Neuronal stem cell (in vitro differentiated cells): ENCODE measurements around the gene CCDC186. TPM values are rescaled to one million over a fixed set of nuclear protein-coding genes. Genes with fewer than 3 reads are reported as not detected.

ENCODE experiments used
- DNase-seq: peaks from one replicate; pipeline ENCODE4 v3.0.0-alpha.2; 2013; ENCODE audit warnings: low spot score
- H2AFZ ChIP-seq: one replicate; pipeline ENCODE4 v1.6.1; 2013; ENCODE audit warnings: mild to moderate bottlenecking, low read length, inconsistent platforms
- H2AK5ac ChIP-seq: 2 replicates; pipeline ENCODE4 v1.6.1; 2013; ENCODE audit warnings: low read depth, mild to moderate bottlenecking, inconsistent platforms, low read length, moderate library complexity, mixed read lengths
- H2BK120ac ChIP-seq: 2 replicates; pipeline ENCODE4 v1.6.1; 2013; ENCODE audit warnings: low read depth, mild to moderate bottlenecking, inconsistent platforms, low read length, moderate library complexity, mixed read lengths
- H2BK12ac ChIP-seq: one replicate; pipeline ENCODE4 v1.6.1; 2013; ENCODE audit warnings: low read length, inconsistent platforms
- H2BK15ac ChIP-seq: 2 replicates; pipeline ENCODE4 v1.6.1; 2013; ENCODE audit warnings: mild to moderate bottlenecking, low read length, inconsistent platforms, mixed read lengths
- H2BK5ac ChIP-seq: one replicate; pipeline ENCODE4 v1.6.1; 2013; ENCODE audit warnings: inconsistent platforms, mild to moderate bottlenecking, low read length, moderate library complexity
- H3K14ac ChIP-seq: one replicate; pipeline ENCODE4 v1.6.1; 2013; ENCODE audit warnings: low read length, inconsistent platforms
- H3K18ac ChIP-seq: 2 replicates; pipeline ENCODE4 v1.6.1; 2013; ENCODE audit warnings: low read length, inconsistent platforms
- H3K23ac ChIP-seq: 2 replicates; pipeline ENCODE4 v1.6.1; 2013; ENCODE audit warnings: low read depth, mild to moderate bottlenecking, mixed read lengths, low read length, inconsistent platforms; ENCODE audit not compliant: poor library complexity
- H3K27ac ChIP-seq: replicated peaks from 3 replicates; pipeline ENCODE4 v1.5.1; 2013; ENCODE audit warnings: low read length, inconsistent platforms
- H3K27me3 ChIP-seq, 3 experiments: 2 replicates each; pipeline ENCODE4 v1.6.1; 2013; ENCODE audit warnings: low read length in 3 of 3, mild to moderate bottlenecking in 2 of 3, inconsistent platforms in 1 of 3, low read depth in 1 of 3, mixed read lengths in 1 of 3, moderate library complexity in 1 of 3; ENCODE audit not compliant: control insufficient read depth in 3 of 3, insufficient read depth in 3 of 3
- H3K36me3 ChIP-seq, 2 donors: replicated peaks in 1 of 2; 2 replicates each; pipeline ENCODE4 v1.6.1; 2013; ENCODE audit warnings: low read length in 2 of 2; ENCODE audit not compliant: control insufficient read depth in 2 of 2, insufficient read depth in 2 of 2
- H3K4ac ChIP-seq: 2 replicates; pipeline ENCODE4 v1.6.1; 2013; ENCODE audit warnings: inconsistent platforms, mild to moderate bottlenecking, low read length, moderate library complexity
- H3K4me1 ChIP-seq, 2 donors: 1 replicate in 1 of 2; 2 replicates in 1 of 2; pipeline ENCODE4 v1.6.1; 2013; ENCODE audit warnings: low read length in 2 of 2, low read depth in 1 of 2; ENCODE audit not compliant: control insufficient read depth in 2 of 2, insufficient read depth in 1 of 2
- H3K4me2 ChIP-seq: one replicate; pipeline ENCODE4 v1.6.1; 2013; ENCODE audit warnings: mild to moderate bottlenecking, low read length, inconsistent platforms; ENCODE audit not compliant: insufficient read depth, poor library complexity, severe bottlenecking
- H3K4me3 ChIP-seq, 2 donors: 2 replicates each; pipeline ENCODE4 v1.5.1; 2013; ENCODE audit warnings: low read length in 2 of 2, mild to moderate bottlenecking in 2 of 2, inconsistent platforms in 1 of 2, moderate library complexity in 1 of 2
- H3K79me1 ChIP-seq: one replicate; pipeline ENCODE4 v1.6.1; 2013; ENCODE audit warnings: low read depth, mild to moderate bottlenecking, inconsistent platforms, low read length, moderate library complexity
- H3K9ac ChIP-seq: one replicate; pipeline ENCODE4 v1.6.1; 2013; ENCODE audit warnings: mild to moderate bottlenecking, low read depth, low read length, inconsistent platforms; ENCODE audit not compliant: poor library complexity
- H3K9me3 ChIP-seq, 2 donors: replicated peaks in 1 of 2; 2 replicates each; pipeline versions ENCODE3 to v1.6.1; 2013; ENCODE audit warnings: low read length in 2 of 2, mild to moderate bottlenecking in 2 of 2, inconsistent platforms in 1 of 2, low read depth in 1 of 2, mixed read lengths in 1 of 2, moderate library complexity in 1 of 2; ENCODE audit not compliant: control insufficient read depth in 2 of 2, insufficient read depth in 1 of 2
- H4K8ac ChIP-seq: one replicate; pipeline ENCODE4 v1.6.1; 2013; ENCODE audit warnings: low read depth, mild to moderate bottlenecking, inconsistent platforms, low read length, moderate library complexity
- H4K91ac ChIP-seq: one replicate; pipeline ENCODE4 v1.6.1; 2013; ENCODE audit warnings: low read length, low read depth, mild to moderate bottlenecking, inconsistent platforms; ENCODE audit not compliant: poor library complexity
- WGBS, 2 donors: extraction: QIAGEN DNeasy Blood & Tissue Kit; methylation state at CpG; one replicate each; pipeline ENCODE4 v1.1.7; 2013; ENCODE audit warnings: missing lambda C conversion rate in 2 of 2, mixed read lengths in 1 of 2; ENCODE audit not compliant: insufficient read length in 2 of 2, insufficient replicate concordance in 1 of 2; ENCODE audit errors: extremely low coverage in 2 of 2; 5-methylcytosine and 5-hydroxymethylcytosine counted together
- polyA plus RNA-seq, 2 experiments: library from polyadenylated mRNA; stranded (reverse); fragments of 200-250 nt; gene quantifications; one replicate each; pipeline ENCODE4 v1.2.3, GENCODE V29; 2013

CCDC186 gene
- 6.5 TPM for polyA plus RNA-seq (2013, experiment 1 of 2)
- 7.1 TPM for polyA plus RNA-seq (2013, experiment 2 of 2)

DNA sequence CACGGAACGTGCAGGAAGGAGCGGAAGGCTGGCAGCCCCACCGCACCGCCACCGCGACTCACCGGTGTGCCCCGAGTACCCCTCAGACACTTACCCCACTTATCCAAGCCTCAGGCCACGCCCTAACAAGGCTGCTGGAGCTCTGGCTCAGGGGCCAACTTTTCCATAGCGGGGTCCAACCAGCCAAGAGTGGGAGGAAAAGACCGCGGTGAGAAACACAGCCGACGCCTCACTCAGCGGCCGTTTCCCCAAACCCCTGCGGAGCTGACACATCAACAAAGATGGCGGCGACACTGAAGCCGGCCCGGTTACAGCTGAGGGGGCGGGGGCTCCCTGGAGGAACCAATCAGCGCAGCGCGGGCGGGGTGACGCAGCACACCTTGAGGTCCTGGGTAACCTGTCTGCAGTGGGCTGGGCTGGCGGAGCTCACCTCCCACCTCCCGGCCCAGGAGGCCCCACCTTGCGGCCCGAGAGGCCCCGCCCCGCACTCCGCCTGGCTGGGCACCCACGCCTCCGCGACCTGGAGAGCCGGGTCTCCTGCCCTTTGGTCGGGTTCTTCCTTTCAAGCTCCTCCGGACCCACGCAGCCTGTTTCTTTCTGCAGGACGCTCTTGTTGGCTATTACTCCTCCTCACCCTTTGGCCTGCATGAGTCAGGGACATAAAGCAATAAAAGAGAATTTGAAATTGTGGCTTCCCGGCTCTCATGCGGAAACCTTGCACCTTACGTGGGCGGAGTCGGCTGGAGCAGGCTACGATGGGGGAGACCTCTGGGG, at the start of gene CCDC186:
CCDC186 (minus strand) TSS at position 283 of the 774 bp plus-strand sequence. CDS start 10,935 bp downstream, outside the sequence.
- Histone ChIP-seq H2BK120ac (peak within 1 kb of the TSS; percentile 64), H2AK5ac (no peak within 1 kb of the TSS), H2BK5ac (peak within 1 kb of the TSS; percentile 88), H3K27ac (peak within 1 kb of the TSS; percentile 67), H3K18ac (peak within 1 kb of the TSS; percentile 95), H2AFZ (peak within 1 kb of the TSS; percentile 93), H4K8ac (no peak within 1 kb of the TSS), H3K36me3 (no peaks in the 10 kb centered on the region), H3K4me1 (peaks cover 0 to 5% of the 10 kb centered on the region in 2 donors), H4K91ac (peak within 1 kb of the TSS; percentile 49), H3K4ac (no peak within 1 kb of the TSS), H3K9me3 (peaks cover 0 to 3% of the 10 kb centered on the region in 2 donors), H3K23ac (peak within 1 kb of the TSS; percentile 26), H3K79me1 (no peaks in the 10 kb centered on the region), H3K4me3 (peak within 1 kb of the TSS; percentile 65 to 93), H3K14ac (peak within 1 kb of the TSS; percentile 73), H2BK15ac (peak within 1 kb of the TSS; percentile 43), H3K9ac (peak within 1 kb of the TSS; percentile 89), H3K27me3 (peaks cover 0 to 18% (median 6%) of the 10 kb centered on the region in 3 experiments), H3K4me2 (peak within 1 kb of the TSS; percentile 97), H2BK12ac (no peak within 1 kb of the TSS)
- no CpG with 5 or more reads among the region's 49 CpGs for WGBS, 2 donors
- peak; percentile 86 for DNase-seq

DNA sequence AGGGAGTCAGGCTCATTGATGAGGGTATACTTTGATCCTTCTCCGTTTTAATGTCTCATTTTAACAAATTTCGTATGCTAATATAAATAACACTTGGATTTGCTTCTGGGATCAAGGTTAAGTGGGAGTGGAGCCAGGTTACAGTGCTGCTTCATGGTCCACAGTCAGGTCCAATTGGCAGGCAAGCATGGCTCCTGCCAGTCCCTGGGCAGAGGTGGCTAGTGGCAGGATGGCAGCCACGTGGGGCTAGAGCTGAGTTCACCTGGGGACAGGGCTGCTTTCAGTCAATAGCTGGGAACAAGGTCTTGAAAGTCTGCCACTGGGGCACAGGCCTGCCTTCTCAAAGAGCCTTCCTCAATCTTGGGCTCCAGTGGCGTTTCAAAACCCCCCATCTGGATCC, 49.1 kb upstream of the CCDC186 start:
- H3K4me2 ChIP-seq, result no peak overlapping the region
- peaks cover 0 to 30% (median 0%) of the 10 kb centered on the region in 3 experiments for H3K27me3 ChIP-seq
- no peaks in the 10 kb centered on the region for H3K36me3 ChIP-seq
- H2BK15ac ChIP-seq, result no peak overlapping the region
- H4K91ac ChIP-seq, result no peak overlapping the region
- H3K23ac ChIP-seq, result no peak overlapping the region
- H3K9ac ChIP-seq, result peak overlapping the region; percentile 17
- no peak for DNase-seq
- no peak overlapping the region for H2AK5ac ChIP-seq
- H3K4me3 ChIP-seq, result peak overlapping the region in 1 of 2 donors; percentile 70
- no peaks in the 10 kb centered on the region for H3K9me3 ChIP-seq
- no peak overlapping the region for H2BK12ac ChIP-seq
- H2BK5ac ChIP-seq, result no peak overlapping the region
- no peak overlapping the region for H3K4ac ChIP-seq
- H3K79me1 ChIP-seq, result no peaks in the 10 kb centered on the region
- H2BK120ac ChIP-seq, result no peak overlapping the region
- no peak overlapping the region for H4K8ac ChIP-seq
- no peak overlapping the region for H3K27ac ChIP-seq
- no peaks in the 10 kb centered on the region for H3K4me1 ChIP-seq
- H3K18ac ChIP-seq, result no peak overlapping the region
- no CpG with 5 or more reads among the region's 4 CpGs for WGBS, 2 donors
- no peak overlapping the region for H3K14ac ChIP-seq
- no peak overlapping the region for H2AFZ ChIP-seq

DNA sequence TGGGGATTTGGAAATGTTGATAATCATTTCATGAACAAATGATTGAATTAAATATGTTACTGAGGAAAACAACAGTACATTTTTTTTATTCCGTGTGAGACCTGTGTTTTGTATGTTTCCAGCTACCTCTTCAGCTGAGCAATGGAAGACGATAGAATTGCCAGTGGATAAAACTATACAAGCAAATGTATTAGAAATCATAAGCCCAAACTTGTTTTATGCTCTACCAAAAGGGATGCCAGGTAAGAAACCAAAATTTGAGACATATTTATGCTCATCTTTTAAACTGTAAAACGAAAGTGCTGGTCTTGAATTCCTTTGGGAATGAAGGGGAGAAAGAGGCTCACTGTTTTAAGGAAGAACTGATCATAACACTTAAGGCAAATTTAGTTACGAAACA, 47.2 kb upstream of the CCDC186 start:
- no peak overlapping the region for H2AFZ ChIP-seq
- no CpG with 5 or more reads among the region's 4 CpGs for WGBS, 2 donors
- H3K9me3 ChIP-seq, result no peaks in the 10 kb centered on the region
- H4K91ac ChIP-seq, result no peak overlapping the region
- H3K4me3 ChIP-seq, result no peak overlapping the region
- H3K27me3 ChIP-seq, result peaks cover 0 to 24% (median 0%) of the 10 kb centered on the region in 3 experiments
- H3K23ac ChIP-seq, result no peak overlapping the region
- H3K9ac ChIP-seq, result no peak overlapping the region
- no peak overlapping the region for H2BK15ac ChIP-seq
- H3K79me1 ChIP-seq, result no peaks in the 10 kb centered on the region
- no peak overlapping the region for H3K18ac ChIP-seq
- no peaks in the 10 kb centered on the region for H3K4me1 ChIP-seq
- H4K8ac ChIP-seq, result no peak overlapping the region
- no peak overlapping the region for H3K4me2 ChIP-seq
- no peak for DNase-seq
- H2AK5ac ChIP-seq, result no peak overlapping the region
- H2BK12ac ChIP-seq, result no peak overlapping the region
- H2BK120ac ChIP-seq, result no peak overlapping the region
- no peak overlapping the region for H3K4ac ChIP-seq
- H3K14ac ChIP-seq, result no peak overlapping the region
- H2BK5ac ChIP-seq, result no peak overlapping the region
- no peaks in the 10 kb centered on the region for H3K36me3 ChIP-seq
- H3K27ac ChIP-seq, result no peak overlapping the region

GRCh38 chr10:114220281-114220680, 46.3 kb upstream of the CCDC186 start:
- no peak overlapping the region for H2AK5ac ChIP-seq
- H3K14ac ChIP-seq, result no peak overlapping the region
- H3K9me3 ChIP-seq, result no peaks in the 10 kb centered on the region
- H2AFZ ChIP-seq, result no peak overlapping the region
- peaks cover 0 to 24% (median 0%) of the 10 kb centered on the region in 3 experiments for H3K27me3 ChIP-seq
- no peak overlapping the region for H3K4me3 ChIP-seq
- no peak for DNase-seq
- H2BK15ac ChIP-seq, result no peak overlapping the region
- no peak overlapping the region for H3K4ac ChIP-seq
- H3K4me2 ChIP-seq, result no peak overlapping the region
- H3K9ac ChIP-seq, result no peak overlapping the region
- no peaks in the 10 kb centered on the region for H3K36me3 ChIP-seq
- no peaks in the 10 kb centered on the region for H3K79me1 ChIP-seq
- H3K18ac ChIP-seq, result no peak overlapping the region
- no CpG with 5 or more reads among the region's 2 CpGs for WGBS, 2 donors
- H2BK120ac ChIP-seq, result no peak overlapping the region
- H3K4me1 ChIP-seq, result no peaks in the 10 kb centered on the region
- H4K8ac ChIP-seq, result no peak overlapping the region
- H4K91ac ChIP-seq, result no peak overlapping the region
- no peak overlapping the region for H3K27ac ChIP-seq
- H2BK12ac ChIP-seq, result no peak overlapping the region
- no peak overlapping the region for H3K23ac ChIP-seq
- no peak overlapping the region for H2BK5ac ChIP-seq
